22Rv1 (cell line): ENCODE data around the gene THSD4.

Source experiments
- ZFX ChIP-seq: fragments of 450-650 bp; IDR thresholded peaks from 2 replicates; pipeline ENCODE4 v1.6.1; 2017; ENCODE audit warnings: antibody characterized with exemption, borderline replicate concordance
- TF ChIP-seq, protein P1 (sequence below): fragments of 450-650 bp; IDR thresholded peaks from 2 replicates; pipeline ENCODE4 v1.5.1; 2017; ENCODE audit warnings: mild to moderate bottlenecking

DNA sequence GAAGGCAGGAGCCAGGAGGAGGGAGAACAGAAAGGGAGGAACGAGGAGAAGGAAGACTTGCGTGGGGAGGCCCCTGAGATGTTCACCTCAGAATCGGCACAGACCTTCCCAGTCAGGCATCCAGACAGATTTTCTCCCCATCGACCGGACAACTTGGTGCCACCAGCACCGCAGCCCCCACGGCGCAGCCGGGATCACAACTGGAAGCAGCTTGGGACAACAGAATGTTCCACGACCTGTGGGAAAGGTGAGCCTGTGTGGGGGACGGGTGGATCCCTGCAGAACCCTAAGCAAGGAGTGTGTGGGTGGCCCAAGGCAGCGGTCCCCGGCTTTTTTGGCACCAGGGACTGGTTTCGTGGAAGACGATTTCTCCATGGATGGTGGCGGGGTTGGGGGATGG, 622.5 kb downstream of the THSD4 start:
- TF ChIP-seq, protein P1, sequence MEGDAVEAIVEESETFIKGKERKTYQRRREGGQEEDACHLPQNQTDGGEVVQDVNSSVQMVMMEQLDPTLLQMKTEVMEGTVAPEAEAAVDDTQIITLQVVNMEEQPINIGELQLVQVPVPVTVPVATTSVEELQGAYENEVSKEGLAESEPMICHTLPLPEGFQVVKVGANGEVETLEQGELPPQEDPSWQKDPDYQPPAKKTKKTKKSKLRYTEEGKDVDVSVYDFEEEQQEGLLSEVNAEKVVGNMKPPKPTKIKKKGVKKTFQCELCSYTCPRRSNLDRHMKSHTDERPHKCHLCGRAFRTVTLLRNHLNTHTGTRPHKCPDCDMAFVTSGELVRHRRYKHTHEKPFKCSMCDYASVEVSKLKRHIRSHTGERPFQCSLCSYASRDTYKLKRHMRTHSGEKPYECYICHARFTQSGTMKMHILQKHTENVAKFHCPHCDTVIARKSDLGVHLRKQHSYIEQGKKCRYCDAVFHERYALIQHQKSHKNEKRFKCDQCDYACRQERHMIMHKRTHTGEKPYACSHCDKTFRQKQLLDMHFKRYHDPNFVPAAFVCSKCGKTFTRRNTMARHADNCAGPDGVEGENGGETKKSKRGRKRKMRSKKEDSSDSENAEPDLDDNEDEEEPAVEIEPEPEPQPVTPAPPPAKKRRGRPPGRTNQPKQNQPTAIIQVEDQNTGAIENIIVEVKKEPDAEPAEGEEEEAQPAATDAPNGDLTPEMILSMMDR = no peak
- no peak for TF ChIP-seq ZFX
